Cerebellar cortex (tissue), 1 donor: ENCODE results near the gene DOK7.
"Not testable (repeated sequence)": the region's sequence is repeated elsewhere in the genome, so short reads cannot be mapped to it uniquely, and the experiment has no call there.

Experiments
- DNase-seq: peaks from one replicate; pipeline ENCODE4 v3.0.0-alpha.2; 2015; ENCODE audit warnings: low spot score

Gene DOK7

DNA sequence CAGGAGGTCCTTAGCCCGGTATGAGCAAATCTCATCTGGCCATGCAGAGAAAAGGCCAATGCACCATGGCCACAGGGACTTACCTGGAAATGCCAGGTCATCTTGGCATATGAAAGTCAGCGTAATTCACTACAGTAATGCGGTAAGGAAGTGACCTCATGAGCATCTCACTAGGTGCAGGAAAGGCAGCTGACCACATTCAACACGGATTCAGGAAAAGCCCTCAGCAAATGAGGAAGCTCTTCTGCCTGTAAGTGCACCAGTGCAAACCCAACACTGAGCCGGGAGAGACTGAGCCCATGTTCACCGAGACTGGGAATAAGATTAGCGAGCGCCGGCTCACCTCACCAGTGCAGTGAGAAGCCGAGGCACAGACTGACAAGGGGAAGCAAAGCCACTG lies 45.4 kb downstream of the DOK7 start:
- DNase-seq: no peak

GRCh38 chr4:3510481-3510880 lies 47.4 kb downstream of the DOK7 start:
- no peak for DNase-seq

DNA sequence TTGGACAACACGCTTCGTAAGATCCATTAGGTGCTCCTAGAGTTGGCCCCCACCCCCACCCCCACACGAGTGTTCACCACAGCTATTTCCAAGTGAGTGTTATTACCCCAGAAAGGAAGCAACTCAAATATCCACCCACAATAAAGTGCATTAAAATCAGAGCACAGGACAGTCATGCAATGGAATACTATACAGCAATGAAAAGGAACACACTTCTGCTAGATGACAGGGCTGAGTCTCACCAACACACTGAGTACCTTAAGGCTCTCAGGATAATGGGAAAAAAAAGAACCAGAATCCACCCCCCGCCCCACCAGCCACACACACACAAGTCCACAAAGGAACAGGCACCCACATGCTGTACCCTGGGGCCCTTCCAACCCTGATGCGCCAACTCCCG lies 48.1 kb downstream of the DOK7 start:
- DNase-seq: no peak

DNA sequence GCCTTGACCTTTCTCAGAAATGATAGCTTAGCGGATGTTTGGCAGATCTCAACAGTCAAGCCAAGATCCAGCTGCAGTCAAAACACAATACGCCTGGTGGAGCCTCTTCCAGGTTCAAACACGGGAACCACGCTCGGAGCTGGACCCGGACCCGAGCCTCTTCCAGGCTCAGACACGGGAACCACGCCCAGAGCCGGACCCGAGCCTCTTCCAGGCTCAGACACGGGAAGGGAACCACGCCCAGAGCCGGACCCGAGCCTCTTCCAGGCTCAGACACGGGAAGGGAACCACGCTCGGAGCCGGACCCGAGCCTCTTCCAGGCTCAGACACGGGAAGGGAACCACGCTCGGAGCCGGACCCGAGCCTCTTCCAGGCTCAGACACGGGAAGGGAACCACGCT lies 48.5 kb downstream of the DOK7 start:
- not testable (repeated sequence) for DNase-seq

DNA sequence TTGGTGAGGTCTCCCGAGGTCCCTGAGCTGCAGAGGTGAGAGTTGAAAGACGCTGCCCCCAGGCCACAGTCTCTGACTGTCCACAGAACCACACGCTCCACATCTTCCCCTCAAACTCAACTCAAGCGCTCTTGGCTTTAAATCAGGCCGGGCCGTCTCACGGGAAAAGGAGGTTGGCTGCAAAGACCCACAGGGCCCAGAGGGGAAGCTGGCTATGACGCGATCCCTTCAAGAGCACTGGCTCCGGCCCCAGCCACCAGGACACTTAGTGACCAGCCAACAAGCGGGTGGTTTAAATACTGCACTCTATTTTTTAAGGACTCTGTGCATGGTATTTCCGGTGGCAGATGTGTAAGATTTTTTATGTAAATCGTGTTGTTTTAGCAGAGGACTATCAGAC lies 49.2 kb downstream of the DOK7 start:
- DNase-seq: no peak

- no peak for DNase-seq
Observed at GRCh38 chr4:3512719-3513118, 49.6 kb downstream of the DOK7 start.

DNA sequence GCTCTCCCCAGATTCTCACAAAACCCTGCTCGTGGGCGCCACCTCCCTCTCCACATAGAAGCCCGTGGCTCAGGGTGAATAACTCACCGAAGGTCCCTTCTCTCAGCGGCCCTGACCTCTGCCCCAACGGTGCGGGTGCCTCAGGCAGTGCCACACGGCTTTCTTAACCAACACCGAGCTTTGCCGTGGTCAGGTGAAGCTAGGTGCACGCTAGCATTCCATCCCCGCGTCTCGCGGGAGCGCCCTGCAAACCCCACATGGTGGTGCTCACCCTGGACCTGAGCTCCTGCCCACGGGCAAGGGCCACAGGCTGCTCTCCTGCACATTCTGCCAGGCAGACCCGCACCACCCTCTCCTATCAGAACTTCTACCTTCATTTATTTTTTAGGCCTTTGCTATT lies 50.7 kb downstream of the DOK7 start:
- no peak for DNase-seq

DNA sequence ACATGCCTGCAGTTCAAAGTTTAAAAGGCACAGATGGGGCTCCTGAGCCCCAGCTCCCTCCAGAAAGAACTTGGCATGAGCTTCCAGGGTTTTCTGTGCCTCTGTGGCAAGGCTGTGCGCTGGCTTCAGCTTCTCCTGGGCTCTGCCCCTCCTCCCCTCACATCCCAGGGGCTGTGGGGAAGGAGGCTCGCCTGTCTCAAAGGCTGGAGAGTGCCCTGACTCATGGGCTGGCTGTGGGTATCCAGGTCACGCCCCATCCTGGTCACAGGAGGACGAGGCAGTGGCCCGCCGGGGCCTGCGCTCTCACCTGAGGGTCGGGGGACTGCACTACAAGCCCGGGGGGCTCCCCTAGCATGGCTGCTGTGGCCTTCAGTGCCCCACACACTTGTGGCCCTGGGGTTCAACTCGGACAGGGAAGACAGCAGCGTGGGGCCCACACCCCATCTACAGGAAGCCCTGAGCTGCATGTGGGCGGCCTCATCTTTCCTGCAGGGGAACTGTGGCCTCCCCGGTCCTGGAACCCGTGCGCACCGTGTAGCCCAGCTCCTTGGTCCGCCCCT lies 51.2 kb downstream of the DOK7 start:
- no peak for DNase-seq

- no peak for DNase-seq
Observed at GRCh38 chr4:3514806-3515501, 51.8 kb downstream of the DOK7 start.

DNA sequence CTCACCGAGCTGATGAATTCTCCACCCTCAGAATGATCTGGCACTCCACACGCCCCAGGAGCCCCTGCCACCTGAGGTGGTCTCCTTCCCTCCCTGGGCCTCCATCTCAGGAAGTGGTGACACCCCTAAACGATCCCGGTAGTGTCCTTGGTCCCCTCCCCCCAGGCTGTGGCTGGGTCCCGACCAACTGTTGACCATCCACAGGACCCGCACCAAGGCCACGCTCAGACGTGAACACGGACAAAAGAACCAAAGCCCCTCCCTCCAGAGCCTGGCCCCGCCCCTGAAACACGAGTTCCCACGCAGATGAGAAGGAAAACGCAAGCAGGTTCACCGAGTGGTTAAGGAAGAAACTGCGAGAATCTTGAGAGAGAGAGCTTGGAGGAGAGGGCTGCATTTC lies 52.5 kb downstream of the DOK7 start:
- no peak for DNase-seq

GRCh38 chr4:3516061-3516835 lies 53.1 kb downstream of the DOK7 start:
- DNase-seq: no peak

DNA sequence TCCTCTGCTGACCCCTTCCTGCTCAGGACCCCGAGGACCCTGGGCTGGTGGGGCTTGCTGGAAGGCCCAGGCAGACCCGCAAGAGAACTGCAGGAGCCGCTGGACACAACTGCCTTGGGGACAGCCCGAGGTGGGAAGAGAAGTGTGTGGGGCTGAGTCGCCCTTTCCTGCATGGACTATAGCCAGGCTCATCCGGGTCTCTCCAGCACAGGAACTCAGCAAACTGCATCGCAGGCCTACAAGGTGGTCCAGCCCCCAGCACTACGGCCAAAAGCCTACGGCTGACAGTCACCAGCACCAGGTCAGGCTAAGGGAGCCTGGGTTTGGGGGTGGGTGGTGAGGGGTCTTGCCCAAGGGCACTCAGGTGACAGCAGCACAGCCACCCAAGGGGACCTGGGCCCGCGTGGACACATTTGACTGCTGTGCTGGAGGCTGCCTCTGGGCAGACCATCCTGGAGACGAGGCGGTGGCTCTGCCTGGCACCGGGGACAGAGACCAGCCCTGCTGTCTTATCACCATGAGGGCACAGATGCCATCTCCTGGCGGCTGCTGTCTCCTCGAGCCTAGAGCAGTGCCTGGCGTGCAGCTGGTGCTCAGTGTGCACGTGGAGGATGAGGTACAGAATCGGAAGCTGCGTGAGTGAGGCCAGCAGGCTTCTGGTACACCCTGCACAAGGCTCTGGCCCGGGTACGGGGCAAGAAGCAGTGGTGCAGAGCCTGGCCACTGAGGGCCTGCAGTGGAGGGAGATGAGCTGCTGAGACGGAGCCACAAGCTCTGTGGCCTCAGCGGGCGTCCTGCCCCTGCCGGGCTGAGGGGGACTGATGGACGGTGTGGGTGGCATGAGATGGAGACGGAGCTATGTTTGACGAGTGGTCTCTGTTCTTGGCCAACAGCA lies 54.0 kb downstream of the DOK7 start:
- no peak for DNase-seq

GRCh38 chr4:3517731-3518510 lies 54.8 kb downstream of the DOK7 start:
- no peak for DNase-seq

GRCh38 chr4:3518511-3518880 lies 55.4 kb downstream of the DOK7 start:
- DNase-seq: no peak

- DNase-seq: no peak
Observed at GRCh38 chr4:3518941-3519340, 55.8 kb downstream of the DOK7 start.

DNA sequence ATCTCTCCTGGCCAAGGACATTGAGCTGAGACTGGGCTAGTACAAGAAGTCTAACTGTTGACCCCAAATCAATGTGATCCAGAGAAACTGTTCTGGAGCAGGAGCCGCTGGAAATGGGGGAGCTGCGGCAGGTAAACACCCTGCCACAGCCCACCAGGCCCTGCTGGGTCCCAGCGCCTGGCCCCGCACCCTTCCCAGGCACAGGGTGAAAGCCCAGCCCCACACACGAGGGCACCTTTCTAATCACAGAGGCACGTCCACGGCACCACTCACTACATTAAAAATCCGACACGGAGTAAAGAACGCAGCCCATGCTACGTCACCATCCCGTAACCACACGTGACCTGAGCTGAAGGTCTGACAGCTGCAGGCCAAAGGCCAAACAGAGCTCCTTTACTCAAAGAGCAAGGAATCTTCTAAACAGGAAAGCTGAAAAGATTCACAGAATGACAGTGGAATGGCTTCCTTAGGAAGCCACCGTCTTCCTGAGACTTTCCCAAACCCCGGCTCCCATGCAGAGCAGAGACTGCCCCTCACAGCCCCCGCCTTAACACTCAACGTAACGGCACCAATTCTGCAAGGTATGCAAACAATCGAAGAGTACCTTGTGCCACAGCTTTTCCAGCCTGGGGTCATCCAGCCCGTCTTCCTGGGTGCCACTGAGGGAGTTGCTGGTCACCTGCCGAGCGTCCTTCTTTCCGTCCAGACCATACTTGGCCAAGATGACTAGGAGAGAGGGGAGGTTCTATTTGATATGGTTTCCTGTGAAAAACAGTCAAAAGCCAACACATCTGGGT lies 56.6 kb downstream of the DOK7 start:
- no peak for DNase-seq

GRCh38 chr4:3520276-3520675 lies 57.2 kb downstream of the DOK7 start:
- DNase-seq: no peak

DNA sequence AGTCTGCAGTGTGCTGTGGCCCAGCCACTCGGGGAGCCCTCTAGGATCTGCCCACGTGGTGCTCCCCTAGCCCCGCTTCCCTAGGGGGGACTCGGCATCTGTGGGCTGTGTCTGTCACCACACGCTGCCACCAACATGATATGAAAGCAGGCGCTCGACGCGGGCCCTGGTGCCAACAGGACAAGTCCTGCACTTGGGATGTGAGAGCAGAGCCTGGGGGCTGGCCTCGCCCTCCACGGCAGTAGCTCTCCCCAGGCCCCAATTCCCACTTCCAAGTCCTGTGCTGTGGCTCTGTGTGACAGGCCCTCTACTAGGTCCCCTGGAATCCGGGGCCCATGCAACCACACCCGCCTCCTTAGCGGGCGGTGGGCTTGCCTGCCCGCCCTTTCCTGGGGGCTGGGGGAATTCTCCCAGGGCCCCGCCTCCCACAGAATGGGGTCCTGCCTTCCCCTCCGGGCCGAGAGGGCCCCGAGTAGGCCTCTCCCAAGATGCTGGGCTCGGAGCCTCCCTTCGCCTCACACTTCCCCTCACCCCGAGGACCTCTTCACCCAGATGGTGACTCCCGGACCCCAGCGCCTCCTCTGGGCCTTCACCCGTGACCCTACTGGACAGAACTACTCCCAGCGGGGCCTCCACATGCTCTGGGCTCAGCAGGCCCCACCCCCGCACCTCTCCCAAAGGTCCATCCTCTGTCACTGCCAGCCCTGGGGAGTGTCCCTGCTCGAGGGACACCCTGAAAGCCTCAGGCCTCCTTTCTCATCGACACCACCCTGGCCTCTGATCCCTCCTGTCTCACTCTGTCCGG lies 57.9 kb downstream of the DOK7 start:
- no peak for DNase-seq

GRCh38 chr4:3521621-3522325 lies 58.7 kb downstream of the DOK7 start:
- DNase-seq: peak; percentile 77

DNA sequence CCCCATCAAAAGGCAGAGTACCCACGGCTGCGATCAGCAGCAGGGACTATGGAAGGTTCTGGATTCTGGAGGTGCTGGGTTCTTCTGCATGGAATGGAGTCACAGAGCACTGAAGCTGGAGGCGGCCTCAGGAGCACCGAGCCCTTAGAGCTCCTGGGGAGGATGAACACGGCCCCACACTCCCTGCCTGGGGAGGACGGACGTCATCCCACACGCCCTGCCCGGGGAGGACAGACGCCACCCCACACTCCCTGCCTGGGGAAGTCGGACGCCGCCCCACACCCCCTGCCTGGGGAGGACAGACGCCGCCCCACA lies 59.2 kb downstream of the DOK7 start:
- no peak for DNase-seq
